GM12875 (cell line): ENCODE results near the gene MFSD6.

Source experiments
- H3K4me3 ChIP-seq: one replicate; pipeline ENCODE4 v1.5.1; 2011; ENCODE audit warnings: low read depth, low read length, control low read depth
- TF ChIP-seq, protein P1 (sequence below): IDR thresholded peaks from 2 replicates; pipeline ENCODE4 v1.5.1; 2011; ENCODE audit warnings: low read depth, mild to moderate bottlenecking, control low read depth, inconsistent platforms, low read length, moderate library complexity, borderline replicate concordance; ENCODE audit not compliant: insufficient read depth

MFSD6 gene

GRCh38 chr2:190366248-190366753, 41.9 kb upstream of the MFSD6 start:
- TF ChIP-seq, protein P1, sequence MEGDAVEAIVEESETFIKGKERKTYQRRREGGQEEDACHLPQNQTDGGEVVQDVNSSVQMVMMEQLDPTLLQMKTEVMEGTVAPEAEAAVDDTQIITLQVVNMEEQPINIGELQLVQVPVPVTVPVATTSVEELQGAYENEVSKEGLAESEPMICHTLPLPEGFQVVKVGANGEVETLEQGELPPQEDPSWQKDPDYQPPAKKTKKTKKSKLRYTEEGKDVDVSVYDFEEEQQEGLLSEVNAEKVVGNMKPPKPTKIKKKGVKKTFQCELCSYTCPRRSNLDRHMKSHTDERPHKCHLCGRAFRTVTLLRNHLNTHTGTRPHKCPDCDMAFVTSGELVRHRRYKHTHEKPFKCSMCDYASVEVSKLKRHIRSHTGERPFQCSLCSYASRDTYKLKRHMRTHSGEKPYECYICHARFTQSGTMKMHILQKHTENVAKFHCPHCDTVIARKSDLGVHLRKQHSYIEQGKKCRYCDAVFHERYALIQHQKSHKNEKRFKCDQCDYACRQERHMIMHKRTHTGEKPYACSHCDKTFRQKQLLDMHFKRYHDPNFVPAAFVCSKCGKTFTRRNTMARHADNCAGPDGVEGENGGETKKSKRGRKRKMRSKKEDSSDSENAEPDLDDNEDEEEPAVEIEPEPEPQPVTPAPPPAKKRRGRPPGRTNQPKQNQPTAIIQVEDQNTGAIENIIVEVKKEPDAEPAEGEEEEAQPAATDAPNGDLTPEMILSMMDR = no peak

GRCh38 chr2:190367091-190367490, 41.1 kb upstream of the MFSD6 start:
- H3K4me3 ChIP-seq = no peak overlapping the region
- TF ChIP-seq, protein P1 = no peak

More at GRCh38 chr2:190366248-190366753, 41.9 kb upstream of the MFSD6 start:
- no peak overlapping the region for H3K4me3 ChIP-seq

GRCh38 chr2:190369635-190370034, 38.5 kb upstream of the MFSD6 start:
- TF ChIP-seq, protein P1 = no peak
- no peak overlapping the region for H3K4me3 ChIP-seq

- TF ChIP-seq, protein P1 = no peak
- H3K4me3 ChIP-seq = no peak overlapping the region
These were observed 32.1 kb upstream of the MFSD6 start for GRCh38 chr2:190376083-190376482.

DNA sequence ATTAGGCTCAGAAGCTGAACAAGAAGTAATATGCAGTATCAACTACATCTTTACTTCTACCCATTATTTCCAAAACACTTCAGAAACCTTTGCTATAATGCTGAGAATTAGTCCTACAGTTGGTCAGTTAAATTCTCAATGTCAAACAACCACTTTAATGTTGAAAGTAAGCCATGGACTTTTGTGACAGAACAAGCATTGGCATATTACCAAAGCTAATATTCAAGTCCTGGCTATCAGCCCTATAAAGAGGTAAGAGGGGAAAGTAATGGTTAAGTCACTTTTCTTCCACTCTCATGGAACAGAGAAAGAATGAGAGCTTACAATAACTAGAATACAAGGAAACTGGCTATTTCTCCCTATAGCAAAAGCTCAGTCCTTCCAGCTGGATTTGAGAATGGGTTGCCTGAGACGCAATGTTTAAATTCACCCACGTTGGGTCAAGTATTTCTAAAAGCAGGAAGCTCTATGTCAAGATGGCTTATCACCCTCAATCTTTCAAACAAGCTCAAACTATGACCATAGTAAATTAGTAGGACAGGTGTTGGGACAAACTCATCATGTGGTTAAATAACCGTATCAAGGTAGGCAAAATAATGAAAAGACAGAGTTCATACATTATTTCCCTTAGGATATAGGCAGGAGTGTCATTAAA, 31.4 kb upstream of the MFSD6 start:
- H3K4me3 ChIP-seq = no peak overlapping the region
- TF ChIP-seq, protein P1 = no peak

DNA sequence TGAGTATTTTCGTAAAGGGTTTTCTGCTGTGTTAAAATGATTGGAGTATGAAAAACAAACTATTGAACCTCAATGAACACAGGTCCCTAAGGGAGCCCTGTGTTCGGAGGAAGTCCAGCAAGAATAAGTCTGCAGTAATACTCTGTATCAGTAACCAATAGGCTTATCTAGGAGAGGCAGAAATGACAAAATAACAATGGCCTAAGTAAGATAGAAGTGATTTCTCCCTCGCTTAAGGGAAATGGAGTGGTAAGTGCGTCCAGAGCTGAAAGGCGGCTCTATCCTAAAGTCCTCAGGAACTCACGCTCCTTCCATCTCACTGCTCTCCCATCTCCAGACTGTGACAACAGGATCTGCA, 29.3 kb upstream of the MFSD6 start:
- H3K4me3 ChIP-seq = no peak overlapping the region
- TF ChIP-seq, protein P1 = no peak

- TF ChIP-seq, protein P1 = no peak
- no peak overlapping the region for H3K4me3 ChIP-seq
These were observed 28.7 kb upstream of the MFSD6 start for GRCh38 chr2:190379249-190379964.
